Measurements from ENCODE around the gene KIF14.

KIF14 gene

DNA sequence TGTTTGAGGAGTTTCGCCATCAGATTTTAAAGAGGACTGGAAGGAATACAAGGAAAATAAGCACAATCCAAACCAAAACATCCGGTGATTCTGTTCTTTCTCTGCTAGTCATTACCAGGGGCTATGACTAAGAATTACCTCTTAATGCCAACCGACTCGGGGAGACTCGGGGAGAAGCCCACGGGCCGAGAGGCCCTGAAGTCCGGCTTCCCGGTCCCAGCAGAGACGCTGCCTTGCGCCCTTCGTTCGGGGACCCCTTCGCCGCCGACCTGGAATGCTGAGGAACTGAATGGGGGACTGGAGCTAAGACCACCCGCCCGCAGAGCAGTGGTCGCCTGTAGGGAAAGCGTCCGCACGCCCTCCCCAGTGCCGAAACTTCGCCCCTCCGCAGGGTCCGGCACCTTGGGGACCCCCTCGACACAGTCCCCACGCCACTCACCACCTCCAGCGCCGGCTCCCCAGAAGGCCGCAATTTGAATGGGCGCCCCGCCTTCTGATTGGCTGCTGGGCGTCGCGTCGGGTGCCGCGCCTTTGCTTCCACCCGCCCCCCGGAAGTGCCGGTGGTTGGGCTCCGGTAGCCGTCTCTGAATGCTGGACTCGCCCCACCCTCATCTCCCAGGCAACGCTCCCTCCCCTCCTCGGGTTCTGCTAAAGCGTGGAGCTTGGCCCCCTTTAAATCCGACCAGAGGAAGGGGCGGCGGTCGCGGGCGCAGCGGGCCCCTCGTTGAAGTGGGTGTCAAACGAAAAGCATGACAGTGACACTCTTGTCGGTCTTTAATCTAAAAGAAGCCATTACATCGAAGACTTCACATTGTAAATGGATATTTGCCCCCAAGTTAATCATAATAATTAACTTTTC, at the start of gene KIF14:
Gene KIF14 (minus strand): TSS at position 479 of the 859 bp plus-strand sequence. CDS start 2,028 bp downstream, outside the sequence.
- no peak for DNase-seq

DNA sequence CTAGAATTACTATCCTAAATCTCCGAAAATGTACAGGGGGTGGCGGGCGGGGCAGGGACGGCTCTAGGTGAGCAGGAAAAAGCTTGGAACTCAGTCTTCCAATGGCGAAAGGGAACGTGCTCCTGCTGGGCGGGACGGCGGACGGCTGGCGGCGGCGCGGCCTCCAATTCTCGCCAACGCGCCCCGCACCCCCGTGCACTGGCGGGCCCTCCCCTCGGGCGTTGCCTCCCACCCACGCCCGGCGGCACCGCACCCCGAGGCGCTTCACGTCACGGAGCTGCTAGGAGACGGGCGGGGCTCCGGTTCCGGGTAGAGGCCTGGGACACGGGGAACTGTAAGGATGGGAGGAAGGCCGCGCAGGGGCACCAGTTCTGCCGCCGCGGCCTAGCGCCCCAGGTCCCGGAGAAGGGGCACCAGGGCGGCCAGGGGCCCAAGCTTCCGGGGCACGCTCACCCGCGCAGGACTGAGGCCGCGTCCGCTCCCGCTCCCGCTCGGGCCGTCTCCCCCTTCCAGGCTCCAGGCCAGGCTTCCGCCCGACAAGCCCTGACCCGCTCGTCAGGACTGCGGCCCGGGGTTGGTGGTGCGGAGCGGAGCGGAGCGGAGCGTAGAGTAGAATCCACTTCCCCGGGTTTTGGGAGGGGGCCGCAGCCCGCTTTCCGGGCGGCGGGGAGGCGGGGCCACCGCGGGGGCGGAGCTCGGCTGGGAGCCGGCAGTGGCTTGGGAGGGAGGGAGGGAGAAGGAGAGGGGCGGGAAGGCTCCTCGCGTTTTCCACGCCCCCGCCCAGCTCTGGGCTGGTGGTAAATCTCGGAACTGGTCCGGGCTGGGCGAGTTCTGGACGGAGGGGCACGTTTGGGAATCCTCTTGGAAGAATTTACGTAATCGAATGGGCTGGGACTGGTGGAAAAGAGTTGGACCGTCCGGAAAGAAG, 49.0 kb upstream of the KIF14 start, which contains the start of gene DDX59:
Gene DDX59 (minus strand): TSS at position 594 of the 928 bp plus-strand sequence. CDS start 3,167 bp downstream, outside the sequence.
- peak; percentile 79 to 85 for DNase-seq

- DNase-seq = no peak
These were observed 48.2 kb upstream of the KIF14 start for GRCh38 chr1:200668514-200669313.

DNA sequence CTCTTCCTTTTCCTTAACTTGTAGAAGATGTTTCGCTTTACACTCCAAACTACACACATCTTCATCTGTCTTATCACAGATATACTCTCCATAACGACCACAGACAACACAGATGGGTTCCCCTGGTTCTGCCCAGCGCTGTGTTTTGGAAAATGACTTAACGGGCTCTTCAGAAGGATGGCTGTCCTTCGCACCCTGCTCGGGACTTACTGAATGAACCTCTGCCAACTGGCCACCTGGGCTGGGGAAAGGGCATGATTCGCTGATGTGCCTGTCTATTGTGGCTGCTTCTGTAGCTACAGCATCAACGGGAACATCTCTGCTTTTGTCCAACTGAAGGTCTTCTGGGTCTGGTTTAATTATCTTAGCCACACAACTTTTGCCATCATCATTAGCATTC, 45.8 kb upstream of the KIF14 start:
- DNase-seq = no peak

GRCh38 chr1:200665861-200666260, 45.3 kb upstream of the KIF14 start:
- DNase-seq = no peak

DNA sequence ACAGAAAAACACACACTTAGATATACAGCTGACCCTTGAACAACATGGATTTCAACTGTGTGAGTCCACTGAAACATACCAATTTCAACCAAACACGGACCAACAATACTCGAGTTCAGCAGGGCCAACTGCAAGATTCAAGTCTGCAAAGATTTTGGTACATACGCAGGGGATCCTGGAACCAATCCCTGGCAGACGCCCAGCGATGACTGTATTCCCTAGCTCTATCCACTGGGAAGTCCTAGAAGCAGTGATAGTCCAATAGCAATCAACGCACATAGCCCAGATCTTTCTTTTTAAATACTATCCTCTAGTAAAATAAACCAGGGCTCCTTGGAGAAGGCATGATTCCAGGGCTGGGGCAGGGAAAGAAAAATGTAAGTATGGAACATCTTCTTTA, 40.2 kb upstream of the KIF14 start:
- no peak for DNase-seq

- DNase-seq = no peak
These were observed 38.7 kb upstream of the KIF14 start for GRCh38 chr1:200659269-200659668.

- DNase-seq = no peak
These were observed 37.7 kb upstream of the KIF14 start for GRCh38 chr1:200658037-200658818.

GRCh38 chr1:200654660-200655059, 34.1 kb upstream of the KIF14 start:
- no peak for DNase-seq

- DNase-seq = no peak
These were observed 32.5 kb upstream of the KIF14 start for GRCh38 chr1:200653022-200653462.

- DNase-seq = no peak
These were observed 31.8 kb upstream of the KIF14 start for GRCh38 chr1:200652378-200652777.

DNA sequence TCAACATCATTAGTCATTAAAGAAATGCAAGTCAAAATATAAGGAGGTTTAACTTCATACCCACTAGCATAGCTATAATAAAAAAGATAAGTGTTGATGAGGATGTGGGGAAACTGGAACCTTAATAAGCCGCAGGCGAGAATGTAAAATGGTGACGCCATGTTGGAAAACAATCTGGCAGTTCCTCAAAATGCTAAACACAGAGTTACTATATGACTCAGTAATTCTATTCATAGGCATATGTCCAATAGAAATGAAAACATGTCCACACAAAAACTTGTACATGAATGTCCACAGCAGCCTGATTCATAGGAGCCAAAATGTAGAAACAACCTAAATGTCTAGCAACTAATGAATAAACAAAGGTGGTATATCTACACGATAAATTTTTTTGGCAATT, 26.0 kb upstream of the KIF14 start:
- DNase-seq = no peak

GRCh38 chr1:200644021-200644420, 23.5 kb upstream of the KIF14 start:
- no peak for DNase-seq

DNA sequence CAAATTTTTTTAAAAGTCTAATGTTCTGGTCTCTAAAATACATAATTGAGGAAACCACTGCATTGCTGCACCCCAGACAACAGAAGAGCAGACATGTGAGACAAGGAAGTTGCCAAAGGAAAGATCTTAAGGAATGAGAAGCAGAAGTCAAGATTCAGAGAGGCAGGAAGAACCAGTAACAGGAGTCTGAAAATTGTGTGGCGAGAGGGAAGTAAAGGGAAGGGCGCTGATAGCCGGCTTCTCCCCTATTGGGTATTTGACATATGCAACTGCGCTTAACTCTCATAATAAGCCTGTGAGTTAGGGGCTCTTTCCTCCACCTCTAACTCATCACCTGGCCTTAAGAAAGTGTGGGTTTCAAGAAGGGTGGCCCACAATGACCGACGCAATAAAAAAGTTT, 21.9 kb upstream of the KIF14 start:
- DNase-seq = no peak

DNA sequence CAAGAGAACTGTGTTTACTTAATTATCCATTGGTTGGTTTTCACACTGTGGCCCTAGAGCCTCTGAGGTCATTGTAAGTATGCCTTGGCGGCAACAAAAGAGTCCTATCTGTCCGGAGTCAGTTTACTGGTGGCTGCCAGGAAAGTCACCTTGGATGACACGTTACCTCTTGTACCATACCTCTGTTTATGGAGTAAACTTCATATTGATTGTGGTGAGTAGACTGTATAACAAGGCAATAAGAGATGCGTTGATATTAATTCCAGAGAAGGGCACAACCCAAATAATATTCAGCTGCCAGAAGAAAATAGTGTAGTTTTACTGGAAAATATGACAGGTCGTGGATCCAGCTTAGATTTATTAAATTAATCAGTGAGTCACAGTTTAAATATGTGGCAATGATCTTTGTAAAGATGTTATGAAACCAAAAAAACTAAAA, 20.4 kb upstream of the KIF14 start:
- no peak for DNase-seq

- no peak for DNase-seq
These were observed 19.9 kb upstream of the KIF14 start for GRCh38 chr1:200640373-200640962.

GRCh38 chr1:200638073-200638472, 17.5 kb upstream of the KIF14 start:
- DNase-seq = no peak

- DNase-seq = no peak
These were observed 16.1 kb upstream of the KIF14 start for GRCh38 chr1:200636681-200637080.

GRCh38 chr1:200634261-200635122, 13.9 kb upstream of the KIF14 start:
- DNase-seq = no peak

- no peak for DNase-seq
These were observed 10.8 kb upstream of the KIF14 start for GRCh38 chr1:200631375-200631774.
